ENCODE data around the gene KCNMA1. TPM values are rescaled to one million over a fixed set of nuclear protein-coding genes. Genes with fewer than 3 reads are reported as not detected.

Gene KCNMA1
- total and polyA plus RNA-seq, 9 of the 15 experiments (the other 6 are each of a cell fraction or from before 2014, with no cell fraction given), result 0.01 to 0.95 (median 0.15) TPM; not detected in 4

DNA sequence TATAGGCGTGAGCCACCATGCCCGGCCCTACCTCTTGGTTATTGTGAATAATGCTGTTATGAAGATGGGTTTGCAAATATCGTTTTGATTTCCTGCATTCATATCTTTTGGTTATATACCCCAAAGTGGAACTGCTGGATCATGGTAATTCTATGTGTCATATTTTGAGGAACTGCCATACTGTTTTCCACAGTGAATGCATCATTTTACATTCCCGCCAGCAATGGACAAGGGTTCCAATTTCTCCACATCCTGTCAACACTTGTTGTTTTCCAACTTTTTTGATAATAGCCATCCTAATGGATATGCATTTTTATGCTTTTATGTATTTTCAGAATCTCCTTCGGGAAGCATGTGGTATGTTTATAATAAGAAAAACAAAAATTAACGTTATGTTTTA is 128.2 kb downstream of the KCNMA1 start:
- no peak for TF ChIP-seq FOXK2 (conservative IDR thresholded peaks at IDR 0.05 in 1 of 2, IDR thresholded peaks at IDR 0.05 in 1 of 2; ENCODE audit: low read depth in 2 of 2)
- TF ChIP-seq BCOR (IDR thresholded peaks at IDR 0.05), result no peak
- TF ChIP-seq HLTF (IDR thresholded peaks at IDR 0.05), result no peak
- TF ChIP-seq, protein P1, sequence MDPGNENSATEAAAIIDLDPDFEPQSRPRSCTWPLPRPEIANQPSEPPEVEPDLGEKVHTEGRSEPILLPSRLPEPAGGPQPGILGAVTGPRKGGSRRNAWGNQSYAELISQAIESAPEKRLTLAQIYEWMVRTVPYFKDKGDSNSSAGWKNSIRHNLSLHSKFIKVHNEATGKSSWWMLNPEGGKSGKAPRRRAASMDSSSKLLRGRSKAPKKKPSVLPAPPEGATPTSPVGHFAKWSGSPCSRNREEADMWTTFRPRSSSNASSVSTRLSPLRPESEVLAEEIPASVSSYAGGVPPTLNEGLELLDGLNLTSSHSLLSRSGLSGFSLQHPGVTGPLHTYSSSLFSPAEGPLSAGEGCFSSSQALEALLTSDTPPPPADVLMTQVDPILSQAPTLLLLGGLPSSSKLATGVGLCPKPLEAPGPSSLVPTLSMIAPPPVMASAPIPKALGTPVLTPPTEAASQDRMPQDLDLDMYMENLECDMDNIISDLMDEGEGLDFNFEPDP (CRISPR knock-in tag; IDR thresholded peaks at IDR 0.05), result no peak
- TF ChIP-seq NFIX (CRISPR knock-in tag; IDR thresholded peaks at IDR 0.05; ENCODE audit: low read depth), result no peak
- TF ChIP-seq SRF (CRISPR knock-in tag; IDR thresholded peaks at IDR 0.05), result no peak
- no peak for TF ChIP-seq TCF7 (IDR thresholded peaks at IDR 0.05; ENCODE audit: borderline replicate concordance)
- TF ChIP-seq U2AF2 (optimal IDR thresholded peaks at IDR 0.05; ENCODE audit: low read depth, low read length), result no peak
- no peak for TF ChIP-seq HDAC2 (IDR thresholded peaks at IDR 0.05)
- no peak for TF ChIP-seq HSF4 (CRISPR knock-in tag; IDR thresholded peaks at IDR 0.05; ENCODE audit: borderline replicate concordance)
- no peak for TF ChIP-seq RBM15 (IDR thresholded peaks at IDR 0.05; ENCODE audit: insufficient read depth, low read length)
- TF ChIP-seq, protein P2, sequence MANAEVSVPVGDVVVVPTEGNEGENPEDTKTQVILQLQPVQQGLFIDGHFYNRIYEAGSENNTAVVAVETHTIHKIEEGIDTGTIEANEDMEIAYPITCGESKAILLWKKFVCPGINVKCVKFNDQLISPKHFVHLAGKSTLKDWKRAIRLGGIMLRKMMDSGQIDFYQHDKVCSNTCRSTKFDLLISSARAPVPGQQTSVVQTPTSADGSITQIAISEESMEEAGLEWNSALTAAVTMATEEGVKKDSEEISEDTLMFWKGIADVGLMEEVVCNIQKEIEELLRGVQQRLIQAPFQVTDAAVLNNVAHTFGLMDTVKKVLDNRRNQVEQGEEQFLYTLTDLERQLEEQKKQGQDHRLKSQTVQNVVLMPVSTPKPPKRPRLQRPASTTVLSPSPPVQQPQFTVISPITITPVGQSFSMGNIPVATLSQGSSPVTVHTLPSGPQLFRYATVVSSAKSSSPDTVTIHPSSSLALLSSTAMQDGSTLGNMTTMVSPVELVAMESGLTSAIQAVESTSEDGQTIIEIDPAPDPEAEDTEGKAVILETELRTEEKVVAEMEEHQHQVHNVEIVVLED (CRISPR knock-in tag; IDR thresholded peaks at IDR 0.05), result no peak
- no peak for TF ChIP-seq PURB (CRISPR knock-in tag; IDR thresholded peaks at IDR 0.05; ENCODE audit: low read depth)
- TF ChIP-seq ZNF197 (CRISPR knock-in tag; IDR thresholded peaks at IDR 0.05; ENCODE audit: low read depth), result no peak
- TF ChIP-seq MYBL2 (IDR thresholded peaks at IDR 0.05; ENCODE audit: low read depth), result no peak
- no peak for TF ChIP-seq MYBL2 (CRISPR knock-in tag; IDR thresholded peaks at IDR 0.05; ENCODE audit: borderline replicate concordance)
- no peak for TF ChIP-seq PML (IDR thresholded peaks at IDR 0.05; ENCODE audit: low read length)
- TF ChIP-seq IFI16 (CRISPR knock-in tag; IDR thresholded peaks at IDR 0.05), result no peak
- Histone ChIP-seq H3K9me1 (ENCODE audit: control insufficient read depth, insufficient read depth, low read length) (no peaks in the 10 kb centered on the region), H3K27ac (ENCODE audit: extremely low read depth, low read depth, low read length) (no peak overlapping the region), H3K4me2 (ENCODE audit: insufficient read depth, low read length) (no peak overlapping the region), H3K27me3 (ENCODE audit: control insufficient read depth in 2 of 2, insufficient read depth in 2 of 2, low read length in 2 of 2) (peaks cover 5 to 19% of the 10 kb centered on the region in 2 experiments; a peak in 4 of 5 replicates), H3K36me3 (ENCODE audit: control insufficient read depth, insufficient read depth, low read length) (no peaks in the 10 kb centered on the region), H3K4me3 (no peak overlapping the region), H4K20me1 (replicated peaks; ENCODE audit: control insufficient read depth, insufficient read depth, low read length) (no peaks in the 10 kb centered on the region), H3K9me3 (replicated peaks; ENCODE audit: control insufficient read depth, insufficient read depth, low read depth, low read length) (no peaks in the 10 kb centered on the region), H3K79me2 (ENCODE audit: control insufficient read depth, insufficient read depth, low read length) (no peaks in the 10 kb centered on the region), H3K4me1 (replicated peaks in 1 of 2; ENCODE audit: control insufficient read depth in 2 of 2, insufficient read depth in 2 of 2, low read length in 2 of 2) (no peaks in the 10 kb centered on the region), H3K9ac (ENCODE audit: insufficient read depth in 1 of 2, low read depth in 2 of 2, low read length in 2 of 2) (no peak overlapping the region), H2AFZ (ENCODE audit: low read depth, low read length) (no peak overlapping the region)
- WGBS (ENCODE audit: insufficient coverage, low coverage, missing lambda C conversion rate), result under 1% methylated on average over 6 of the region's 6 CpGs
- ChIA-PET POLR2A (no interaction called here), CTCF (ENCODE audit: low intra/inter-chr PET ratio) (no interaction called here)
- no TSS peak for BruUV-seq (replicated peaks)
- in situ Hi-C loops (cut with MboI), result no loop called here
- FAIRE-seq, result no peak
- no peak for ATAC-seq
- DNase-seq (ENCODE audit: extremely low read depth in 1 of 4, low spot score in 3 of 4), result no peak
- intact Hi-C loops (cut with micrococcal nuclease), result no loop called here
